GM21528 (cell line): ENCODE data around the gene COL4A1.
"Not testable (repeated sequence)": the region's sequence is repeated elsewhere in the genome, so short reads cannot be mapped to it uniquely, and the experiment has no call there.

Experiments
- ATAC-seq: cut with Tn5 transposase; IDR thresholded peaks from one replicate; pipeline ENCODE4 v1.9.1; 2021; ENCODE audit warnings: mild to moderate bottlenecking, moderate library complexity; ENCODE audit not compliant: unreplicated experiment, low FRiP score

The COL4A1 gene

DNA sequence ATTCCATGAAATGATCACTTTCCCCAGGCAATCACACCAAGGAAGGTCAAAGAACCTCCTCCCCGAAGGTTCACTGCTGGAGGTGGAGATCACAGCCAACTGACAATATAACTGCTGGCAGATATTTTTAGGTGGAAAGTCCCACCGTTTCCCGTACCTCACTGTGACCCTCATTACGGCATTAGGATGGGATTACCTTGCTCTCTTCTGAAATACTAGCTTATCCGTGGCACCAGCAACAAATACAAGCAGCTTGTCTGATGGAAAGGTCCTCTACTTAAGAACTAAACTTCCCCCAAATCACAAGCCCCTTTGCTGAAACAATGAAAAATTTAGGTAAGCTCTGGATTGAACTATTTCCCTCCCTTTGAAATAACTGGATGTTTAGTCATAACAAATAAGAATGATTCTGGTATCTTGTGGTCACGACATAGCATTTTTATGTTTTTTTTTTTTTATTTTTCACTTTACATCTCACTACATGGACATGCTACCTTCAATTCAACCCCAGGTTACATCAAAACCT lies 178.9 kb downstream of the COL4A1 start:
- ATAC-seq, result no peak

DNA sequence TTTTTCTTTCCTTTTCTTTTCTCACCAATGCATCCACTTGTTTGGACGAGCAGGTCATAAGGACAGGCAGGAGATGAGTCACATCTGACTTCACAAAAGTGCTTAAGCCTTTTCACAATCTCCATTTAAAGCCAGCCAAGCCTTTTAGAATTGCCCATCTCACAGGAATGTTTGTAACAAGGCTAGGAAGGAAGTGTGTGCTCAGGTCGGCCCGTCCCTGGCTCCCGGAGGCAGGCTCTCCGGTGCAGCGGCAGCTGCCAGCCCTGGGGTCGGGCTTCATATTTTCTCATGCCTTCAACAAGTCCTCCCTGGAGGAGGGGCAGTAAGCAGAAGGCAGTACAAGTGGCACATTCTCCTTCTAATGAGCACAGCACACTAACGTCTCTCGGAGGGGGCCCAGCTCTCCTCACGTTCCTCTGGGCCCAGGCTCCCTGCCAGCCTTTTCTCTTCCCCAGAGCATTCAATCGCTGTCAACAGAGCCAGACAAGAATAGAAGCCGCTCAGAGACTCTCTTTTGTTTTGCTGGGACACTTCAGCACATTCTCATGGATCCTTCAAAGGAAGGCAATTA lies 180.5 kb downstream of the COL4A1 start:
- ATAC-seq, result no peak

DNA sequence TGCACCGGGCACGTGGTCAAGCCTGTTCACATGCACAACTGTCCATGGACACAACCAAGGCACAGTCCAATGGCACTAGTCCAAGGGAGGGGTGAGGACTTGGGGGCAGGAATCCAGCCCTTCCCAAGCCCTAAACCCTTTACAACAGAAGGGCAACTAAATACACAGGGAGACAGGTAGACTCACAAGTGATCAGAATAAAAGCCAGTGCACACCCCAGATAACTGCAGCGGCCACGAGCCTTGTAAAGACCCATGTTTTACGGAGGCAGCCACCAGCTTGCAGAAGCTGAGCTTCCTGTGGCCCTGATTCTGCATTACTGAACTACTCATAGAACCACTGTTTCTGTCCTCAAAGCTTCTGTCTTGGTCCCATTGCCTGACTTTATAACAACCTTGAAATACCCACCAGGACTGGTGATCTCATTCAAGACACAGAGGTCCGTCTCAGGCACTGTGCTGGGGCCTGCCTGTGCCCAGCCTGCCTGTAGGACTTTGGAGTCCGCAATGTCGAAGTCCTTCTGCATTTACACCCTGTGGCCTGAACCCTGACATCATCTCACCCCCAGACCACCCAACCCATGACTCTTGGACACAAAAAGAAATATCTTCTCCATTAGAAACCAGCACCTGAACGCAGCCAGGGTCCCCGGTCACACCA lies 181.2 kb downstream of the COL4A1 start:
- ATAC-seq, result no peak

DNA sequence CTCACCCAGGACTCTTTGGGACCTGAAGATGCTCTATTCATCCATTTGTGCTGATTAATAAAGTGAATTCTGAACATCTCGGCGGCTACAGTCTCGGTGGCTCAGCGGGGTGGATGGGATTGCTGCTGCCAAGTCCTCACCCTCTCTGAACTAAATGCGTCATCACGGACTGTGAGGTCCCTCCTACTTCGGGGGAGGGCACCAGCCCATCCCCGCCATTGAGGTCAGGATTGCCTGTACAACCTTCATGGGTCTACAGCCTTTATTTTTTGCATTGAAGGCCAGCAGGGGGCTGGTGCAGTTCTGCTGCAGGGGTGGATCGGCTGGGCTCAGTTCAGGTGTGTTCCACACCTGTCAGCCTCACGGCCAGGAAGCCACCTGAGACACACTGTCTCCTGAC lies 181.8 kb downstream of the COL4A1 start:
- ATAC-seq, result no peak

DNA sequence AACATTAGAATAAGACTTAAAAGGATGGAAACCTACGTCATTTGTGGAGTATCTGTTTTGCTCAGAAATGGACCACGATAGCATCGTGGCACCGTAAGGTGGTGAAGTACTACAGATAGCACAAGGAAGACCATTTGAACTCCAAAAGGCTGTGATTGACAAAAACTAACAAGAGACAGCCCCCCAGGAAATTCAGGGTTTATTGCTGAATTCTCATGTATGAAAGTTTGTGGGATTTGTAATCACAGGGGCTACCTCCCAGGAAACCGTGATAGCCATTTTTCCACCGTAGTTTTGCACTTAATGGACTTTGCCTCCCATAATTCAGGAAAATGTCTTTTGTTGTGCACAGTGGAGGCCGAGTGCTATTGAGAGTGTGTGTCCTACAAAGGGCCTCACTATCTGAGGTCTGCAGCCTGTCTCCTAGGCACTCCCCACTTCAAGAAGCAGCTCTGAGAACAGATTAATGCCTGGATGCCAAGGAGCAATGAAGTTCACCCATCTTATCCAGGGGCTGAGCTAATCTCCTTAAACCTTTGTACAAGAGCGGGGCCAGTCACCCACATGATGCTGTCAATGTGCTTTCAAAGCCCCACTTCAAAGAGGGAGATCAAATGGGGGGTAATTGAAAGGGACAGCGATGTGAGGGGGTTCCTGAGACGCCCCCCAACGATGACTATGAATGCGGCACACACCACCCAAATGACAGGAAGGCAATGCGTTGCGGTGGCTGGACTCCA lies 182.6 kb downstream of the COL4A1 start:
- ATAC-seq, result no peak

DNA sequence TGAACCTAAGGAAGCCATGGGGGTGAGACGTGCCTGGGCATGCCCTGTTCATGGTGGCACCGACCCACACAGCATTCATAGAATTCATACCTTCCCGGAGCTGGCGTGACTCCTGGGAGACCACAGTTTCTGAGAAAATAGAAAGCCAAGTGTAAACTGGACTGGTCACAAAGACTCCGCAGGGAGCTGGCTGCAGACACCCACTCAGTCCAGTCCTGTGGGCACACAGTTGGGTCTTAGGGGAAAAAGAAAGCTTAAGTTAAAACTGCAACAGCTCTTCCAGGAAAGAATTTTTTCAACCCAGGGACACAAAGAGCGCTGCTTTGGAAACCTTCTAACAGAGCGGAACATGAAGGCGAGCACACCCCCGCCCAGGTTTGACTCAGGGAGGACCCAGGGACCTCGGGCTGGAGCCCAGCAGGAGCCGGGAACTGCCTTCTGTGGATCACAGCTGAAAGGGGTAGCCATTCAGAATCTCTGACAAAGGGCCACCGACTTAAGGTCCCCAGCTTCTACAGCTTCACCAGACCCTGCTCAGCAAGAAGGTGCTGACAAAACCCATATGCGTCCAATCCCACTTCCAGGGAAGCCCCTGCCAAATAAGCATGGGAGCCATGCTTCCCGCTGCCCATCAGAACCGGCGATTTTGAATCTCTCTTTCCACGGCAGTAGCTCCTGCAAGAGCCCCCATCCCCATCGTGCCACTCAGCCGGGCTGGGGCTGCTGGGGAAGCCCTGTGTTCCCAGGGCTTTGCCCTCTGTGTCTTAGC lies 183.7 kb downstream of the COL4A1 start:
- ATAC-seq, result no peak

DNA sequence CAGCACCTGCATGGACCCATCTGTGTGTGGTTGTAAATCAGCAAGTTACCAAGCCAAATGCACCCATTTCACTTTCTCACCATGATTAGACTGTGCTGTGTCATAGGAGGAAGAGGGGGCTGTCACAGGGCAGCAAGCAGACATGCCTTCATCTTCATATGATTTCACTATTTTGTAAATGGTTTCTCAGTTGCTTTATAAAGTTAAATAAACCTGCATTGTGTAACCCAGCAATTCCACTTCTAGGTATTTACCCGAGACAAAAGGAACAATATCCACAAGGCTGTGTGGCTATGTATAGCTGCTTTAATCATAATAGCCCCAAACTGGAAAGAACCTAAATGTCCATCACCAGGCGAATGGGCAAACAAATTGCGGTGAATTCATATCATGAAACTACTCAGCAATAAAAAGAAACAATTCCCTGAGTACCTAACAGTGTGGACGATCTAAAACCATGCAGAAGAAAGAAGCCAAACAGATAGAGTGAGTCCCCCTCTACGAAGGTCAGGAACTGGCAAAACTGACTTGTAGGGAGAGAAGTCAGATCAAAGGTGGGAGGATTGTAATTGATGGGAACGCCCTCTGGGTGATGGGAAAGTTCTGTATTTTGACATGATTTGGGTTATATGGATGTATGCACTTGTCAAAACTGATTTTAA lies 185.4 kb downstream of the COL4A1 start:
- no peak for ATAC-seq

DNA sequence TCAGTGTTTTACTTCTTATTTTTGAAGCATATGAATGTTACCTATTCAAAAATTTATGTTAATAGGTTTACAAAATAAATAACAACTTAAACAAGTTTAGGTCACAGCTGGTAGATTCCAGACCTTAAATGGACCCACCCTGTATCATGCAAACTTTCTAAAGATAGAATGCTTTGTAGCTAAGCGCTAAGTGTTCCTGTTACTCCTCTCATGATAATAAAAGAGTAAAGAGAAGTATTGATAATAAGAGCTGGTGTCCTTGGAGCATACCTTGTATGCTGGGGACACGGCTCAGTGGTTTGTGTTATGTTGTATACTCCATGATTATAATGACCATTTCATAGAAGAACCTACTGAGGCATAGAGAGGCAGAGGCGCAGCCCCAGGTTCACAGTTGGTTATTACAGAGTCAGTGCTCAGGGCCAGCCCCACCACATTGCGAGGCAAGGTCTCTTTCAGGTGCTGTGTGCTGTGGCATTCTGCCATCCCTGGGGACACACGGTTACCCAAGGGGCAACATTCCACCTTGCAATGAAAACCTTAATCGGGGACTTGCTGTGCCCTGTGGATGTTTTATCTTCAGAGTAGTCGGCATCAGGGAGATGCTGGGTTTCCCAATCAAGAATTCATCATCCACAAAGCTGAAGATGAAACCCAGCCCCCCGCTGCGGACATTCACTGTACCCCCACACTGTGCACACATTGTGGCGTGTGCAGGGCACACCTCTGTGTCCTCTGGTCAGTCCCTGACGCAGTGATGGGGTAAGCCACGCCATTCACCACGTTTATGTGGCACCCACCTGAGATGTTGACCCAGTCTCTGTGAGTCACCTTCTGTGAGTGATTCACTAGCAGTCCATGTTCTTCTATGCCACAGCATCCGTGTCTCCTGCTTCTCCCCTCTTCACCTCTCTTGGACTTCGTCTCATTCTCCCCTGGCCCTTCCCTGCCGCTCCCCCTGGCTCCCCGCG lies 186.7 kb downstream of the COL4A1 start:
- no peak for ATAC-seq

DNA sequence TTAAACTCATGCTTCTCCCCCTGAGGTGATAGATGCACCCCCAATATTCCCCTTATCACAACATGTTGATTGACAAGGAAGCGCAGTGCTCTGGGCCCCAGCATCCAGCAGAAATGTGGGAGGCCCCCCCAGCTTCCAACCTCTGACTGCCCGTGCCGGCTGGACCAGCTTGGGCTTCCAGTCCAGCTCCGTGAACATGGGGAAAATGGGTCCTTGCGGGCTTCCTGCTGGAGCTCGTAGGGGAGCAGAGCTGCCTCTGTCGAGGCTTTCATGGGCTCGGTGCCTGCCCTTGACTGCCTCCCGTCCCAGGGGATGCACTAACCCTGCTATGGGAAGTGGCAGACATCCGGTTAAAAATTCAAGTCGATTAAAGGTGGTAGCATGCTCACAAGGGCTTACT lies 188.9 kb downstream of the COL4A1 start:
- ATAC-seq, result no peak

DNA sequence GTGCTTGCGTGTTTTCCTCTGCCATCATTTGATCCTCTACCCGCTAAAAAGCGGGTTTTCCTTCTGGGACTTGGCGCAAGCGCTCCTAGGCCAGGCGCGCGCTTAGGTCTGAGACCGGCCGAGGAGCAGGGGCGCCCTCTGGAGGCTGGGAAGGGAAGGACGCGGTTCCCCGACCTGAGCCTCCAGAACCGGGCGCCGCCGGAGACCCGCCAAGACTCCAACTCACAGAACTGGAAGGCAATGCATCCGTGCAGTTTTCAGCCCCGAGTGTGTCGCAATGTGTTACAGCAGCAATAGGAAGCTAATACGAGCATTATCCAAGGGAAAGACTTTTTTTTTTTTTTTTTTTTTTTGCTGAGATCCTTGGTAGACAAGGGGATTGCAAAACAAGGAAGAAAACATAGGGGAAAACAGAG lies 190.9 kb downstream of the COL4A1 start:
- ATAC-seq, result peak; percentile 80

DNA sequence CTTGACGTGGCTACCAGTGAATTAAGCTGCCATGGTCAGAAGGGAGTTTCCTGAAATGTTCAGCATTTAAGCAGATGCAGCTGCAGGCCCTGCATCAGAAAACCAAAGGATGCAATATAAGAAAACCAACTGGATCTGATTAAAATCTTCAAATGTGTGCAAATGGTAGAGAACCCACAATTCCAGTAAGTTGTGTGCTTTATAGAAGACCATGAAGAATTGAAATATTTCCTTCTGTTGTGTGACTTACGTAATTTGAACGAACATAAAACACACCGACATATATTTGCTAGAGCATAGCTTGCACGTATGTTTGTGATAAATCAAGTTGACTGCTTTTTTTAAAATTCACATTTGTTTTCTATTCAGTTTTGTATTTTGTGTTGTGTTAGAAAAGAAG lies 191.4 kb downstream of the COL4A1 start:
- ATAC-seq, result no peak

DNA sequence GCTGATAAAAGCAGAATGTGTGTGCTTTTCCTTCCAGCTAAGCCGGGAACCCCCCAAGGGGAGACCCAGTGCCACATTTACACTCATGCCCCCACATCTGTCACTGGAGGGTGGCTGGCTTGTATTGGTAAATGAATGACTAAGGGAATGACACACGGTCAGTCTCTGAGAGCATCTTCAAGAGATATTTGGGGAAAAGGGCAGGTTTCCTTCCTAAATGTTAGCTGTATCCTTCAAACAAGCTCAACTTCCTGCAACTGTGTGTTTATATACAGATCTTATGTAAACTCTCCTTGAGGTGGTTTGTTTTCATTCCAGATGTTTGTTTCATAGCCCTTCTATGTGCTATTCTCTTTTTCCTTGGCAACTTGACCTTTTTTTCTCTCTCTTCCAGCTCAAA lies 192.6 kb downstream of the COL4A1 start:
- no peak for ATAC-seq

DNA sequence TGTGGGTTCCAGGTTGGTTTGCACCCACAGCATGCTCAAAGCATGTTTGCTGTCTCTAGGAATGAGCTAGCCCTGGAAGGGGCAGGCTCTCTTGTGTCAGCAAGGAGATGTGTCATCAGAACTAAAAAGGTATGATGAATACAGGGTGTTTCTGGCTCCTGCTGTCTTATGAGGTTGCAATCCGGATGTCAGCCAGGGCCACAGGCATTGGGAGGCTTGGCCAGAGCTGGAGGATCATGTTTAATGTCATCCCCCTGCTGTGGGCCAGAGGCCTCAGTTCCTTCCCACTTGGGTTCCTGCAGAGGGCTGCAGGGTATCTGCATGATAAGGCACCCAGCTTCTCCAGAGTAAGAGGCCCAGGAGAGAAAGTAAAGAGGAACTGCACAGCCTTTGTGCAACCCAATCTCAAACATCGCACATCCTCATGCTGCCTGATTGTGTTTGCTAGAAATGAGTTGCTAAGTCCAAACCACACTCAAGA lies 193.6 kb downstream of the COL4A1 start:
- no peak for ATAC-seq

DNA sequence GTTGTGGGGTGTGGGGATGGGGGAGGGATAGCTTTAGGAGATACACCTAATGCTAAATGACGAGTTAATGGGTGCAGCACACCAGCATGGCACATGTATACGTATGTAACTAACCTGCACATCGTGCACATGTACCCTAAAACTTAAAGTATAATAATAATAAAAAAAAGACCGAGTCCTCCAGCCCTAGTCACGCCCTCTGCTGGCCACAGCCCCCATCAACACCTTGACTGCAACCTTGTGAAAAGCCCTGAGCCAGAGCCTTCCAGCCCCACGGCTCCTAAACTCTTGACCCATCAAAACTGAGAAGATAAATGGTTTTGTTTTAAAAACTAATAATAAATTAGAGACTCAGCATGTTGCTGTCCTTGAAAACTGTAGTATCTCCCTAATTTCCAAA lies 194.6 kb downstream of the COL4A1 start:
- not testable (repeated sequence) for ATAC-seq

DNA sequence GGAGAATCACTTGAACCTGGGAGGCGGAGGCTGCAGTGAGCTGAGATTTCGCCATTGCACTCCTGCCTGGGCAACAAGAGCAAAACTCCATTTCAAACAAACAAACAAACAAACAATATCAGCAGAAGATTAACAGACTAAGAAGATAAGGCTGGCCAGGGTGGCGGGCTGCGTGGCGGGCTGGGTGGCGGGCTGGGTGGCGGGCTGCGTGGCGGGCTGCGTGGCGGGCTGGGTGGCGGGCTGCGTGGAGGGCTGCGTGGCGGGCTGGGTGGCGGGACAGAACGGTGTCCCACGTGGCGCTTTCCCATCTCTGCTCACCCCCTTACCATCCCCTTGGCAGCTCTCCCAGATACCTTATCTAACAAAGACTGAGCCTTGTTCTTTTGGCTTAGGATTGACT lies 196.2 kb downstream of the COL4A1 start:
- no peak for ATAC-seq

DNA sequence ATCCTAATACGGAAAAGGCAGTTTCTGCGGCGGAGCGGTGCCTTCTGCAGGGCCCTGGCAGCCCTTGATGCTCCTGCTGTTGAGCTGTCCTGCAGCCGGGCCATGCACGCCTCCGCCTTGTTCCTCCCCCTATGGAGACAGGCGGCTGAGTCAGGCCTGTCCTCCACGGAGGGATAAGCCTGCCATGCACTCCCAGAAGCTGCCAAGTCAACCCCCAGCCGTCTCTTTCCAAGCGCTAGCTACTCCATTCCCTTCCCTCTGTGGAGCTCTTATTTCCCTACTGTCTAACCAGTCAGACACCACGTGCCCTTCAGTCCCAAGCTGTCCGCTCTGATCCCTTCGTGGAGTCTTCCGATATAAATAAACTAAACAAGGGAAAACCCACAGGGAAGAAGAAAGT lies 197.0 kb downstream of the COL4A1 start:
- ATAC-seq, result no peak

DNA sequence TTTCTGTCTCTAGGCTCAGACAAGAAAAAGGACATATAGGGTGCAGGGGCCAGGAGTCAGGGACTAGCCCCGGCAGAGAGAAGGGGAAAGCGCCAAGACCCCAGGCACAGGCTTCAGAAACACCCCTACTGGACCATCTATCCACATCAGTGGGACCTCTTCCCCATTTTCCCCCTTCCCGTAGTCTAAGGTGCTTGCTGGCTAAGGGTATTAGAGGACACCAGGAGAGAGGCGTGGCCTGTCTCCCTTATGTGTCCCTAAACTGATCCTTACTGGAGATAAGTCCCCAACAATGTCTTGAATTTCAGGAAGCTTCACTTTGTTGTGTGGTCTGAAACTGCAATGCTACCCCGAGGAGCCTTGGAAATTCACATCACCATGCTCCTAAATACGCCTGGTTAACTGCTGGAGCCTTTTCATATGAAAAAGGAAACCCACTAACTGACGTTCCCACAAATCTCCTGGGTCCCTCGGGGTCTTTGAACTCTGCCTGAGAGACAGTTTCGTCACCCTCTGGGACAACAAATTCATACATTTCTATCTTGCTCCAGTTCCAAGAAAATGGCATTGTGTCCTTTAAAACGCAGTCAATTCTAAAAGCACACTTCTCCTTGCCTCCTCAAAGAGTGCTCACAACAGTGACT lies 197.7 kb downstream of the COL4A1 start:
- no peak for ATAC-seq

DNA sequence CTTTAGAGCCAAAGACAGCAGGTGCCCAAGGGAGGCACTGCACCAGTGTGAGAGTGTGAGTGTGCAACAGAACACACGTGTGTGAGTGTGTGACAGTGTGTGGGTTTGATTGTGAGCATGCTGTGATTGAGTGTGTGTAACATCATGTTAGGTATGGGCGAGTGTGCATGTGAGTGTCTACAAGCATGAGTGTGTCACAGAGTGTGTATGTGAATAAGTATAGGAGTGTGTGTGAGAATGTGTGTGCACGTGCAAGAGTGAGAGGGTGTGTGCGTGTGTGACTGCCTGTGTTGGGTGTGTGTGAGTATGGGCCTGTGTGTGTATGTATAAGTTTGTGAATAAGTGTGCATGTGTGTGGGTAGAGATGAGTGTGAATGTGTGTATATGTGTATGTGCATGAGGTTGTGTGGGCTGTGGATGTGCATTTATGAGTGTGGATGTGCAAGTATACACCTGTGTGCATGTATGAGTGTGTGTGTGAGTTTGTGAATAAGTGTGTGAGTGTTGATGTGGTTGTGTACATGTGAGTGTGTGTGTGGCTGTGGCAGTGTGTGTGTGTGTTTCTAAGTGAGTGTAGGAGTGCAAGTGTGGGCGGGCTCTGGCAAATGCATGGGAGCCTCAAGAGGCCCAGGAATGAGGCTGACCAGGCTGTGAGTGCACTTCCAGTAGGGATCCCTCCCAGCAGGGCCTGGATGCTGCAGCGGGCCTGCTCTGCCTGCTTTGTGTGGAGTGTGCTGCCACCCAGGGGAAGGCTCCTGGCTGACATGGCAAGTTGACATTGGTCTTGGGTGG lies 198.4 kb downstream of the COL4A1 start:
- no peak for ATAC-seq
